HepG2 (cell line): ENCODE results near the gene DUS2. TPM values are rescaled to one million over a fixed set of nuclear protein-coding genes. Genes with fewer than 3 reads are reported as not detected.
A peak's percentile ranks its signal among the peaks of the same experiment; 100 is the strongest.

Source experiments
- FOXA1 ChIP-seq, 2 experiments: fragments of 450-650 bp in 1 of 2; sonication (generic) in 1 of 2; formaldehyde crosslinking in 1 of 2; IDR thresholded peaks; 2 replicates each; pipeline versions ENCODE4 v1.4.0 to v1.6.1; 2016 to 2020; ENCODE audit warnings: missing genetic modification reagents in 1 of 2
- FOXA3 ChIP-seq: IDR thresholded peaks from 2 replicates; pipeline ENCODE4 v1.6.1; 2016; ENCODE audit warnings: missing genetic modification reagents, missing compliant biosample characterization
- FOXK1 ChIP-seq: sonication (generic); formaldehyde crosslinking; IDR thresholded peaks from 2 replicates; pipeline ENCODE4 v1.4.0; 2020; ENCODE audit warnings: low read depth, missing genetic modification reagents, borderline replicate concordance
- GTF2F1 ChIP-seq: fragments of 150-350 bp; IDR thresholded peaks from 2 replicates; pipeline ENCODE4 v1.6.1; 2014; ENCODE audit warnings: low read length
- HOXA3 ChIP-seq: sonication (generic); formaldehyde crosslinking; IDR thresholded peaks from 2 replicates; pipeline ENCODE4 v1.5.0; 2020; ENCODE audit warnings: missing genetic modification reagents
- NAIF1 ChIP-seq: sonication (generic); formaldehyde crosslinking; IDR thresholded peaks from 2 replicates; pipeline ENCODE4 v1.5.0; 2020; ENCODE audit warnings: mild to moderate bottlenecking, missing genetic modification reagents, borderline replicate concordance
- ONECUT2 ChIP-seq: sonication (generic); formaldehyde crosslinking; IDR thresholded peaks from 2 replicates; pipeline ENCODE4 v1.4.0; 2020; ENCODE audit warnings: missing genetic modification reagents
- SETDB1 ChIP-seq: sonication (generic); formaldehyde crosslinking; IDR thresholded peaks from 2 replicates; pipeline ENCODE4 v1.5.1; 2020; ENCODE audit warnings: missing genetic modification reagents, mild to moderate bottlenecking, borderline replicate concordance
- SMAD1 ChIP-seq: sonication (generic); formaldehyde crosslinking; IDR thresholded peaks from 2 replicates; pipeline ENCODE4 v1.4.0; 2020; ENCODE audit warnings: missing genetic modification reagents, low read depth, mild to moderate bottlenecking, borderline replicate concordance
- XRCC5 ChIP-seq: fragments of 200-400 bp; formaldehyde crosslinking; optimal IDR thresholded peaks from 2 replicates; pipeline ENCODE3; 2017; ENCODE audit warnings: mild to moderate bottlenecking, low read length
- ZC3H4 ChIP-seq: sonication (generic); formaldehyde crosslinking; IDR thresholded peaks from 2 replicates; pipeline ENCODE4 v1.4.0; 2020; ENCODE audit warnings: missing genetic modification reagents, borderline replicate concordance
- ZFAT ChIP-seq: sonication (generic); formaldehyde crosslinking; conservative IDR thresholded peaks from 2 replicates; pipeline ENCODE4 v1.8.1; 2023; ENCODE audit warnings: missing genetic modification reagents, inconsistent platforms
- ZNF296 ChIP-seq: sonication (generic); formaldehyde crosslinking; conservative IDR thresholded peaks from 2 replicates; pipeline ENCODE4 v1.5.0; 2020; ENCODE audit warnings: mild to moderate bottlenecking, missing genetic modification reagents
- ZNF329 ChIP-seq: sonication (generic); formaldehyde crosslinking; IDR thresholded peaks from 2 replicates; pipeline ENCODE4 v1.9.0; 2021; ENCODE audit warnings: low read depth, mild to moderate bottlenecking, missing genetic modification reagents
- ZNF441 ChIP-seq: sonication (generic); formaldehyde crosslinking; IDR thresholded peaks from 2 replicates; pipeline ENCODE4 v1.7.0; 2021; ENCODE audit warnings: missing genetic modification reagents, borderline replicate concordance
- ZNF446 ChIP-seq: sonication (generic); formaldehyde crosslinking; IDR thresholded peaks from 2 replicates; pipeline ENCODE4 v1.5.0; 2020; ENCODE audit warnings: mild to moderate bottlenecking, missing genetic modification reagents
- ZNF724P ChIP-seq: sonication (generic); formaldehyde crosslinking; IDR thresholded peaks from 2 replicates; pipeline ENCODE4 v1.8.0; 2022; ENCODE audit warnings: missing genetic modification reagents, borderline replicate concordance
- polyA plus RNA-seq, 8 experiments: library from polyadenylated mRNA; depleted of rRNA in 3 of 8; stranded (reverse) in 7 of 8; unstranded in 1 of 8; fragments of >200 nt; fragmentation: Illumina TruSeq in 4 of 8; extraction: Trizol in 4 of 8; gene quantifications; 2 replicates each; pipeline versions ENCODE4 v1.2.1 to v1.2.3, GENCODE V29; 2011 to 2016; ENCODE audit warnings: low read depth in 4 of 8, missing spikeins in 1 of 8, mixed read lengths in 1 of 8; ENCODE audit not compliant: insufficient read depth in 1 of 8
- total RNA-seq, 5 experiments: library from RNA; depleted of rRNA; stranded (reverse); fragments of >200 nt; fragmentation: Illumina TruSeq; extraction: Trizol; gene quantifications; 2 replicates each; pipeline ENCODE4 v1.2.3, GENCODE V29; 2016; ENCODE audit warnings: low read depth in 1 of 5
- TF ChIP-seq, protein P1 (sequence below): IDR thresholded peaks from 2 replicates; pipeline ENCODE4 v1.4.0; 2020; ENCODE audit warnings: mild to moderate bottlenecking, missing genetic modification reagents

Gene DUS2
- total and polyA plus RNA-seq, 2 of the 13 experiments (the other 11 are each of a cell fraction or from before 2014, with no cell fraction given): 17.8 to 25.1 TPM

DNA sequence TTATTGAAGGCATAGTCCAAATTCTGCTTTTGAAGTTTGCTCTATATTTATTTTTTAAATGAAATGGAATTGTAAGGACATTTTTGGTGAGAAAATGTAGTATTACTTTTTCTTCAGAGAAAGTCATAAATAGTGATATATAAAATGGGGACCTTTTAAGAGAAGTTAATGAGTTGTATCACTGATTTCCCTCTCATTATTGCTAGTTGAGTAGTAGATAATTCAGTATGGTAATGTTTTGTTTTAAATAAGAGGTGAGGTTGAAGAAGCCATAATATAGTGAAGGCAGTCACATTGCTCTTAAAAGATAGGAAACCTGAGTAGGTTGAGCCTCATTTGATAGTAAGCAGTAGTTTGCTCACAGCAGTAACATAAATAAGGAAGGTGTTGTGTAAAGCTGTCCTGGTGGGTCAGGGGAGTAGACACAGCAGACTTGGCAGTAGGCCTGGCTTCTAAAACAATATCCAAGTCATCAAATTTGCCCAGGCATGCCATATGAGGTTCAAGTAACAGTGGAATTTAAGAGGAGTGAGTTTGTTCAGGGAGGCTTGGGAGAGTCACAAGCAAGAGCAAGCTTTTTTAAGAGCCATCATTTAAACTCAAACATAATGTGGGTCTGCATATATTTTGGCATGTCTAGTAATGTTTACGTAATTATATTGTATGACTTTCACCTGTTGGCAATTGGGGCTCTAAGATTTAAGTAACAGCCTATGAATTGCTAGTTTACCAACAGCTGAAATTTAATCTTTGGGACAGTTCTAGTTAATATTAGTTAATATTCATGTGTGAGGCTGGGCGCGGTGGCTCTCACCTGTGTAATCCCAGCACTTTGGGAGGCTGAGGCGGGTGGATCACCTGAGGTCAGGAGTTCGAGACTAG is 68.5 kb downstream of the DUS2 start (continued):
- no peak for TF ChIP-seq FOXA1 (IDR thresholded peaks at IDR 0.05)
- peak; percentile 48; the same call in 1 of the 2 replicates for TF ChIP-seq FOXA1 (CRISPR knock-in tag; IDR thresholded peaks at IDR 0.05)
- TF ChIP-seq NAIF1 (CRISPR knock-in tag): no peak
- TF ChIP-seq XRCC5: no peak
- no peak for TF ChIP-seq SMAD1
- no peak for TF ChIP-seq HOXA3
- TF ChIP-seq ZNF446 (CRISPR knock-in tag): no peak
- peak; percentile 65 for TF ChIP-seq FOXA3 (CRISPR knock-in tag)
- no peak for TF ChIP-seq ZNF724P (CRISPR knock-in tag)
- no peak for TF ChIP-seq GTF2F1
- TF ChIP-seq ZFAT (CRISPR knock-in tag): no peak
- TF ChIP-seq SETDB1 (CRISPR knock-in tag): no peak
- TF ChIP-seq ZNF329: no peak
- no peak for TF ChIP-seq ZNF441 (CRISPR knock-in tag)
- TF ChIP-seq ZNF296: no peak
- TF ChIP-seq ZC3H4: no peak
- TF ChIP-seq FOXK1 (CRISPR knock-in tag): peak; percentile 24; the same call in 1 of the 2 replicates
- TF ChIP-seq, protein P1, sequence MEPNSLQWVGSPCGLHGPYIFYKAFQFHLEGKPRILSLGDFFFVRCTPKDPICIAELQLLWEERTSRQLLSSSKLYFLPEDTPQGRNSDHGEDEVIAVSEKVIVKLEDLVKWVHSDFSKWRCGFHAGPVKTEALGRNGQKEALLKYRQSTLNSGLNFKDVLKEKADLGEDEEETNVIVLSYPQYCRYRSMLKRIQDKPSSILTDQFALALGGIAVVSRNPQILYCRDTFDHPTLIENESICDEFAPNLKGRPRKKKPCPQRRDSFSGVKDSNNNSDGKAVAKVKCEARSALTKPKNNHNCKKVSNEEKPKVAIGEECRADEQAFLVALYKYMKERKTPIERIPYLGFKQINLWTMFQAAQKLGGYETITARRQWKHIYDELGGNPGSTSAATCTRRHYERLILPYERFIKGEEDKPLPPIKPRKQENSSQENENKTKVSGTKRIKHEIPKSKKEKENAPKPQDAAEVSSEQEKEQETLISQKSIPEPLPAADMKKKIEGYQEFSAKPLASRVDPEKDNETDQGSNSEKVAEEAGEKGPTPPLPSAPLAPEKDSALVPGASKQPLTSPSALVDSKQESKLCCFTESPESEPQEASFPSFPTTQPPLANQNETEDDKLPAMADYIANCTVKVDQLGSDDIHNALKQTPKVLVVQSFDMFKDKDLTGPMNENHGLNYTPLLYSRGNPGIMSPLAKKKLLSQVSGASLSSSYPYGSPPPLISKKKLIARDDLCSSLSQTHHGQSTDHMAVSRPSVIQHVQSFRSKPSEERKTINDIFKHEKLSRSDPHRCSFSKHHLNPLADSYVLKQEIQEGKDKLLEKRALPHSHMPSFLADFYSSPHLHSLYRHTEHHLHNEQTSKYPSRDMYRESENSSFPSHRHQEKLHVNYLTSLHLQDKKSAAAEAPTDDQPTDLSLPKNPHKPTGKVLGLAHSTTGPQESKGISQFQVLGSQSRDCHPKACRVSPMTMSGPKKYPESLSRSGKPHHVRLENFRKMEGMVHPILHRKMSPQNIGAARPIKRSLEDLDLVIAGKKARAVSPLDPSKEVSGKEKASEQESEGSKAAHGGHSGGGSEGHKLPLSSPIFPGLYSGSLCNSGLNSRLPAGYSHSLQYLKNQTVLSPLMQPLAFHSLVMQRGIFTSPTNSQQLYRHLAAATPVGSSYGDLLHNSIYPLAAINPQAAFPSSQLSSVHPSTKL (CRISPR knock-in tag): peak; percentile 72
- TF ChIP-seq ONECUT2: no peak
